Mucosa of stomach (tissue), 1 donor: ENCODE measurements around the gene SGSM2.

Experiments used
- H3K27me3 ChIP-seq: one replicate; pipeline ENCODE4 v1.7.0; 2013; ENCODE audit warnings: mild to moderate bottlenecking, low read length; ENCODE audit not compliant: control insufficient read depth, insufficient read depth
- H3K36me3 ChIP-seq: one replicate; pipeline ENCODE4 v1.7.0; 2013; ENCODE audit warnings: low read length; ENCODE audit not compliant: control insufficient read depth, insufficient read depth
- H3K4me1 ChIP-seq: one replicate; pipeline ENCODE4 v1.7.0; 2013; ENCODE audit warnings: mild to moderate bottlenecking, low read length; ENCODE audit not compliant: control insufficient read depth, insufficient read depth
- H3K4me3 ChIP-seq: one replicate; pipeline ENCODE4 v1.7.0; 2013; ENCODE audit warnings: low read length
- H3K9ac ChIP-seq: one replicate; pipeline ENCODE4 v1.7.0; 2013; ENCODE audit warnings: mild to moderate bottlenecking, low read length, moderate library complexity
- H3K9me3 ChIP-seq: one replicate; pipeline ENCODE4 v1.7.0; 2013; ENCODE audit warnings: mild to moderate bottlenecking, low read length, moderate library complexity; ENCODE audit not compliant: control insufficient read depth
- donor health status: Pancreatic carcinoma.

Gene SGSM2

GRCh38 chr17:2393954-2394749 lies 56.9 kb downstream of the SGSM2 start:
- H3K4me1 ChIP-seq: peaks cover 71% of the 10 kb centered on the region
- no peaks in the 10 kb centered on the region for H3K9me3 ChIP-seq
- H3K4me3 ChIP-seq: no peak overlapping the region
- no peaks in the 10 kb centered on the region for H3K27me3 ChIP-seq
- peak overlapping the region; percentile 34 for H3K9ac ChIP-seq
- no peaks in the 10 kb centered on the region for H3K36me3 ChIP-seq

GRCh38 chr17:2394775-2395201 lies 57.5 kb downstream of the SGSM2 start:
- H3K27me3 ChIP-seq: no peaks in the 10 kb centered on the region
- peaks cover 73% of the 10 kb centered on the region for H3K4me1 ChIP-seq
- no peaks in the 10 kb centered on the region for H3K36me3 ChIP-seq
- H3K4me3 ChIP-seq: no peak overlapping the region
- H3K9ac ChIP-seq: no peak overlapping the region
- no peaks in the 10 kb centered on the region for H3K9me3 ChIP-seq

- peaks cover 69% of the 10 kb centered on the region for H3K4me1 ChIP-seq
- peak overlapping the region; percentile 28 for H3K4me3 ChIP-seq
- H3K36me3 ChIP-seq: no peaks in the 10 kb centered on the region
- no peaks in the 10 kb centered on the region for H3K9me3 ChIP-seq
- peak overlapping the region; percentile 67 for H3K9ac ChIP-seq
- no peaks in the 10 kb centered on the region for H3K27me3 ChIP-seq
Observed at GRCh38 chr17:2395258-2396181, 58.2 kb downstream of the SGSM2 start.

- Histone ChIP-seq H3K27me3 (no peaks in the 10 kb centered on the region), H3K9me3 (no peaks in the 10 kb centered on the region), H3K4me3 (peak overlapping the region; percentile 28), H3K9ac (peak overlapping the region; percentile 67), H3K4me1 (peaks cover 63% of the 10 kb centered on the region), H3K36me3 (no peaks in the 10 kb centered on the region)
Observed at GRCh38 chr17:2396192-2396567, 58.9 kb downstream of the SGSM2 start.

- H3K9me3 ChIP-seq: no peaks in the 10 kb centered on the region
- no peaks in the 10 kb centered on the region for H3K36me3 ChIP-seq
- H3K9ac ChIP-seq: peak overlapping the region; percentile 67
- H3K4me1 ChIP-seq: peaks cover 58% of the 10 kb centered on the region
- H3K4me3 ChIP-seq: peak overlapping the region; percentile 28
- no peaks in the 10 kb centered on the region for H3K27me3 ChIP-seq
Observed at GRCh38 chr17:2396568-2397246, 59.4 kb downstream of the SGSM2 start.

- H3K4me3 ChIP-seq: no peak overlapping the region
- H3K27me3 ChIP-seq: no peaks in the 10 kb centered on the region
- peaks cover 56% of the 10 kb centered on the region for H3K4me1 ChIP-seq
- no peaks in the 10 kb centered on the region for H3K9me3 ChIP-seq
- no peaks in the 10 kb centered on the region for H3K36me3 ChIP-seq
- H3K9ac ChIP-seq: peak overlapping the region; percentile 67
Observed at GRCh38 chr17:2397247-2398171, 60.2 kb downstream of the SGSM2 start.

GRCh38 chr17:2398182-2398581 lies 60.9 kb downstream of the SGSM2 start:
- Histone ChIP-seq H3K4me1 (peaks cover 63% of the 10 kb centered on the region), H3K9me3 (no peaks in the 10 kb centered on the region), H3K27me3 (no peaks in the 10 kb centered on the region), H3K36me3 (no peaks in the 10 kb centered on the region), H3K4me3 (peak overlapping the region; percentile 25), H3K9ac (peak overlapping the region; percentile 66)

GRCh38 chr17:2398655-2399571 lies 61.6 kb downstream of the SGSM2 start:
- Histone ChIP-seq H3K9ac (peak overlapping the region; percentile 99), H3K9me3 (no peaks in the 10 kb centered on the region), H3K36me3 (no peaks in the 10 kb centered on the region), H3K4me1 (peaks cover 70% of the 10 kb centered on the region), H3K4me3 (peak overlapping the region; percentile 94), H3K27me3 (no peaks in the 10 kb centered on the region)

- no peaks in the 10 kb centered on the region for H3K27me3 ChIP-seq
- peak overlapping the region; percentile 99 for H3K9ac ChIP-seq
- no peaks in the 10 kb centered on the region for H3K36me3 ChIP-seq
- no peaks in the 10 kb centered on the region for H3K9me3 ChIP-seq
- H3K4me3 ChIP-seq: peak overlapping the region; percentile 99
- peaks cover 71% of the 10 kb centered on the region for H3K4me1 ChIP-seq
Observed at GRCh38 chr17:2399572-2400473, 62.5 kb downstream of the SGSM2 start.

- H3K4me1 ChIP-seq: peaks cover 71% of the 10 kb centered on the region
- H3K36me3 ChIP-seq: no peaks in the 10 kb centered on the region
- peak overlapping the region; percentile 99 for H3K4me3 ChIP-seq
- no peaks in the 10 kb centered on the region for H3K9me3 ChIP-seq
- peak overlapping the region; percentile 99 for H3K9ac ChIP-seq
- H3K27me3 ChIP-seq: no peaks in the 10 kb centered on the region
Observed at GRCh38 chr17:2400474-2400866, 63.2 kb downstream of the SGSM2 start.
